Muscle layer of colon (tissue), 2 donors: ENCODE data around the gene KLF7.

Source experiments
- H3K27ac ChIP-seq: one replicate; pipeline ENCODE4 v1.7.0; 2013; ENCODE audit warnings: low read depth, mild to moderate bottlenecking, low read length, moderate library complexity
- H3K27me3 ChIP-seq, 2 donors: one replicate each; pipeline ENCODE4 v1.7.0; 2013; ENCODE audit warnings: low read length in 2 of 2, mild to moderate bottlenecking in 2 of 2; ENCODE audit not compliant: insufficient read depth in 2 of 2, control insufficient read depth in 1 of 2
- H3K36me3 ChIP-seq: one replicate; pipeline ENCODE4 v1.7.0; 2013; ENCODE audit warnings: mild to moderate bottlenecking, low read length; ENCODE audit not compliant: insufficient read depth
- H3K4me1 ChIP-seq: one replicate; pipeline ENCODE4 v1.7.0; 2013; ENCODE audit warnings: mild to moderate bottlenecking, low read length; ENCODE audit not compliant: insufficient read depth
- H3K4me3 ChIP-seq, 2 donors: one replicate each; pipeline ENCODE4 v1.7.0; 2013; ENCODE audit warnings: low read length in 2 of 2, low read depth in 1 of 2, mild to moderate bottlenecking in 1 of 2, moderate library complexity in 1 of 2
- H3K9ac ChIP-seq: one replicate; pipeline ENCODE4 v1.7.0; 2013; ENCODE audit warnings: low read length
- H3K9me3 ChIP-seq: one replicate; pipeline ENCODE4 v1.7.0; 2013; ENCODE audit warnings: mild to moderate bottlenecking, low read length
- donor health status: abdominal sarcoma.
- donor health status: Adenocarcinoma of cecum.

KLF7 gene

GRCh38 chr2:207142461-207142860 is 23.3 kb downstream of the KLF7 start:
- peaks cover 82% of the 10 kb centered on the region for H3K4me1 ChIP-seq
- no peaks in the 10 kb centered on the region for H3K9me3 ChIP-seq
- no peak overlapping the region for H3K9ac ChIP-seq
- H3K36me3 ChIP-seq, result peaks cover 10% of the 10 kb centered on the region
- H3K4me3 ChIP-seq, result no peak overlapping the region
- no peaks in the 10 kb centered on the region for H3K27me3 ChIP-seq
- peak overlapping the region; percentile 69 for H3K27ac ChIP-seq

GRCh38 chr2:207141386-207141785 is 24.4 kb downstream of the KLF7 start:
- Histone ChIP-seq H3K9me3 (no peaks in the 10 kb centered on the region), H3K4me3 (no peak overlapping the region), H3K27ac (peak overlapping the region; percentile 22), H3K9ac (no peak overlapping the region), H3K27me3 (no peaks in the 10 kb centered on the region), H3K36me3 (peaks cover 9% of the 10 kb centered on the region), H3K4me1 (peaks cover 83% of the 10 kb centered on the region)

GRCh38 chr2:207140265-207140664 is 25.5 kb downstream of the KLF7 start:
- peaks cover 85% of the 10 kb centered on the region for H3K4me1 ChIP-seq
- no peak overlapping the region for H3K27ac ChIP-seq
- H3K36me3 ChIP-seq, result no peaks in the 10 kb centered on the region

GRCh38 chr2:207139552-207139951 is 26.2 kb downstream of the KLF7 start:
- H3K9me3 ChIP-seq, result no peaks in the 10 kb centered on the region
- no peak overlapping the region for H3K27ac ChIP-seq
- no peak overlapping the region for H3K4me3 ChIP-seq
- H3K4me1 ChIP-seq, result peaks cover 85% of the 10 kb centered on the region
- H3K27me3 ChIP-seq, result no peaks in the 10 kb centered on the region
- no peaks in the 10 kb centered on the region for H3K36me3 ChIP-seq
- no peak overlapping the region for H3K9ac ChIP-seq

More at GRCh38 chr2:207140265-207140664, 25.5 kb downstream of the KLF7 start:
- no peak overlapping the region for H3K4me3 ChIP-seq
- H3K9me3 ChIP-seq, result no peaks in the 10 kb centered on the region
- H3K27me3 ChIP-seq, result no peaks in the 10 kb centered on the region
- H3K9ac ChIP-seq, result no peak overlapping the region

- Histone ChIP-seq H3K9ac (no peak overlapping the region), H3K4me3 (no peak overlapping the region), H3K27me3 (no peaks in the 10 kb centered on the region), H3K27ac (no peak overlapping the region), H3K9me3 (no peaks in the 10 kb centered on the region), H3K36me3 (no peaks in the 10 kb centered on the region), H3K4me1 (peaks cover 85% of the 10 kb centered on the region)
Observed at GRCh38 chr2:207138627-207139297, 27.0 kb downstream of the KLF7 start.

GRCh38 chr2:207137596-207138337 is 28.0 kb downstream of the KLF7 start:
- Histone ChIP-seq H3K4me1 (peaks cover 85% of the 10 kb centered on the region), H3K27ac (no peak overlapping the region), H3K4me3 (no peak overlapping the region), H3K27me3 (no peaks in the 10 kb centered on the region), H3K9ac (no peak overlapping the region), H3K9me3 (no peaks in the 10 kb centered on the region), H3K36me3 (no peaks in the 10 kb centered on the region)

GRCh38 chr2:207136874-207137273 is 28.9 kb downstream of the KLF7 start:
- Histone ChIP-seq H3K4me3 (no peak overlapping the region), H3K27me3 (no peaks in the 10 kb centered on the region), H3K4me1 (peaks cover 85% of the 10 kb centered on the region), H3K9me3 (no peaks in the 10 kb centered on the region), H3K27ac (no peak overlapping the region), H3K9ac (no peak overlapping the region), H3K36me3 (no peaks in the 10 kb centered on the region)

GRCh38 chr2:207135801-207136457 is 29.8 kb downstream of the KLF7 start:
- peaks cover 84% of the 10 kb centered on the region for H3K4me1 ChIP-seq

GRCh38 chr2:207135340-207135739 is 30.4 kb downstream of the KLF7 start:
- no peaks in the 10 kb centered on the region for H3K9me3 ChIP-seq
- no peaks in the 10 kb centered on the region for H3K27me3 ChIP-seq
- H3K4me3 ChIP-seq, result no peak overlapping the region
- no peak overlapping the region for H3K27ac ChIP-seq
- no peak overlapping the region for H3K9ac ChIP-seq
- H3K36me3 ChIP-seq, result no peaks in the 10 kb centered on the region
- peaks cover 90% of the 10 kb centered on the region for H3K4me1 ChIP-seq

More at GRCh38 chr2:207135801-207136457, 29.8 kb downstream of the KLF7 start:
- H3K4me3 ChIP-seq, result peak overlapping the region in 1 of 2 donors; percentile 1
- no peaks in the 10 kb centered on the region for H3K27me3 ChIP-seq
- no peaks in the 10 kb centered on the region for H3K36me3 ChIP-seq
- no peaks in the 10 kb centered on the region for H3K9me3 ChIP-seq
- no peak overlapping the region for H3K27ac ChIP-seq
- H3K9ac ChIP-seq, result no peak overlapping the region

GRCh38 chr2:207133820-207134519 is 31.8 kb downstream of the KLF7 start:
- no peak overlapping the region for H3K9ac ChIP-seq
- H3K9me3 ChIP-seq, result no peaks in the 10 kb centered on the region
- H3K27me3 ChIP-seq, result no peaks in the 10 kb centered on the region
- H3K4me3 ChIP-seq, result peak overlapping the region in 1 of 2 donors; percentile 15
- H3K27ac ChIP-seq, result peak overlapping the region; percentile 47
- H3K4me1 ChIP-seq, result peaks cover 85% of the 10 kb centered on the region
- H3K36me3 ChIP-seq, result no peaks in the 10 kb centered on the region

GRCh38 chr2:207133458-207133819 is 32.3 kb downstream of the KLF7 start:
- H3K27ac ChIP-seq, result peak overlapping the region; percentile 47

More at GRCh38 chr2:207133458-207133819, 32.3 kb downstream of the KLF7 start:
- Histone ChIP-seq H3K9me3 (no peaks in the 10 kb centered on the region), H3K27me3 (no peaks in the 10 kb centered on the region), H3K9ac (no peak overlapping the region), H3K4me1 (peaks cover 80% of the 10 kb centered on the region), H3K4me3 (no peak overlapping the region), H3K36me3 (no peaks in the 10 kb centered on the region)
